Measurements from ENCODE around the gene KCNK2.

KCNK2 gene

GRCh38 chr1:215267495-215267894, 185.0 kb downstream of the KCNK2 start:
- Histone ChIP-seq H3K4me2 (ENCODE audit: low read length) (no peak overlapping the region), H3K9me3 (replicated peaks; ENCODE audit: low read length) (no peaks in the 10 kb centered on the region), H3K27me3 (ENCODE audit: control insufficient read depth, insufficient read depth, low read length) (no peaks in the 10 kb centered on the region), H3K9ac (ENCODE audit: low read depth, low read length) (no peak overlapping the region), H3K36me3 (ENCODE audit: insufficient read depth, low read length) (no peaks in the 10 kb centered on the region), H3K4me3 (ENCODE audit: low read length) (no peak overlapping the region), H3K4me1 (ENCODE audit: control insufficient read depth, insufficient read depth, low read length) (no peaks in the 10 kb centered on the region)

DNA sequence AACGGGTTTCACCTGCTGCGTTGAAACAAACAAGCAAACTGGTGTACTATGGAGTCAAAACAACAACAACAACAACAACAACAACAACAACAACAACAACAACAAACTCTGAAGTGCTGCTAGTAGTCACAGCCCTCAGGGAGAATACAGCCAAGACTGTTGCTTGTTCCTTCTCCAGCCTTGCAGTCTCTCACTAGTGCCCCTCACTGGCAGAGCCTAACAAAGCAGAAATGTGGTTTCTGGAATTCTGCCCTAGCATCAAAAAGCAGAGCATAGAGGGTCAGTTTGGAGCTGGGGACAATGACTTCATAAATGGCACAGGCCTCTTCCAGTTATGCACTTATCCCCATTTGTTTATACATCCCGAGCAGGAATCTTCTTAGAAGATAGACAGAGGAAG, 187.4 kb downstream of the KCNK2 start:
- no peak overlapping the region for H3K9ac ChIP-seq (ENCODE audit: low read depth, low read length)
- H3K9me3 ChIP-seq (replicated peaks; ENCODE audit: low read length): no peaks in the 10 kb centered on the region
- H3K4me2 ChIP-seq (ENCODE audit: low read length): no peak overlapping the region
- H3K27me3 ChIP-seq (ENCODE audit: control insufficient read depth, insufficient read depth, low read length): no peaks in the 10 kb centered on the region
- H3K4me3 ChIP-seq (ENCODE audit: low read length): no peak overlapping the region
- H3K36me3 ChIP-seq (ENCODE audit: insufficient read depth, low read length): no peaks in the 10 kb centered on the region
- H3K4me1 ChIP-seq (ENCODE audit: control insufficient read depth, insufficient read depth, low read length): peaks cover 17% of the 10 kb centered on the region

- peaks cover 33% of the 10 kb centered on the region for H3K4me1 ChIP-seq (ENCODE audit: control insufficient read depth, insufficient read depth, low read length)
- H3K9ac ChIP-seq (ENCODE audit: low read depth, low read length): no peak overlapping the region
- no peaks in the 10 kb centered on the region for H3K27me3 ChIP-seq (ENCODE audit: control insufficient read depth, insufficient read depth, low read length)
- H3K4me3 ChIP-seq (ENCODE audit: low read length): no peak overlapping the region
- no peaks in the 10 kb centered on the region for H3K9me3 ChIP-seq (replicated peaks; ENCODE audit: low read length)
- H3K4me2 ChIP-seq (ENCODE audit: low read length): peak overlapping the region; percentile 58
- no peaks in the 10 kb centered on the region for H3K36me3 ChIP-seq (ENCODE audit: insufficient read depth, low read length)
These were observed 191.4 kb downstream of the KCNK2 start for GRCh38 chr1:215273838-215274516.

DNA sequence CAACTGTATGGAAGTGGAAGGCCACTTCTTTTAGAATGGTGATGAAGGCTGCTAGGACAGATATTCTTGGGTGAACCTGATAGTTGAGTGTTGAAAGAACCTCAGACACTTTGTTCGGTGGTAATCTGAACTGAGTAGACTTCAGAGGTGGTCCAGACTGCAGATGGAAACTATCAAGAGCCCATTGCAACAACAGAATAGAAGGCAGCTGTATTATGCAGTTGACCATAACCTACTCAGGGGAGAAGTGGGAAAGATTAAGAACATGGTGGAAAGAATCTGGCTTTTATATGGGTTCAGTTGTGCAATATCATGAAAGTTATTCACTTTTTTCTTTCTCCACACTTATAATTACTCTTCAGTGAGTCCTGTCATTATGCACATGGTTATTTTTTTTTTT, 194.0 kb downstream of the KCNK2 start:
- no peak overlapping the region for H3K4me2 ChIP-seq (ENCODE audit: low read length)
- H3K4me1 ChIP-seq (ENCODE audit: control insufficient read depth, insufficient read depth, low read length): peaks cover 33% of the 10 kb centered on the region
- no peaks in the 10 kb centered on the region for H3K36me3 ChIP-seq (ENCODE audit: insufficient read depth, low read length)
- H3K4me3 ChIP-seq (ENCODE audit: low read length): no peak overlapping the region
- no peaks in the 10 kb centered on the region for H3K9me3 ChIP-seq (replicated peaks; ENCODE audit: low read length)
- H3K9ac ChIP-seq (ENCODE audit: low read depth, low read length): no peak overlapping the region
- no peaks in the 10 kb centered on the region for H3K27me3 ChIP-seq (ENCODE audit: control insufficient read depth, insufficient read depth, low read length)

- Histone ChIP-seq H3K4me2 (ENCODE audit: low read length) (no peak overlapping the region), H3K9me3 (replicated peaks; ENCODE audit: low read length) (no peaks in the 10 kb centered on the region), H3K36me3 (ENCODE audit: insufficient read depth, low read length) (no peaks in the 10 kb centered on the region), H3K27me3 (ENCODE audit: control insufficient read depth, insufficient read depth, low read length) (no peaks in the 10 kb centered on the region), H3K4me1 (ENCODE audit: control insufficient read depth, insufficient read depth, low read length) (peaks cover 38% of the 10 kb centered on the region), H3K9ac (ENCODE audit: low read depth, low read length) (no peak overlapping the region), H3K4me3 (ENCODE audit: low read length) (no peak overlapping the region)
These were observed 195.0 kb downstream of the KCNK2 start for GRCh38 chr1:215277532-215277931.

DNA sequence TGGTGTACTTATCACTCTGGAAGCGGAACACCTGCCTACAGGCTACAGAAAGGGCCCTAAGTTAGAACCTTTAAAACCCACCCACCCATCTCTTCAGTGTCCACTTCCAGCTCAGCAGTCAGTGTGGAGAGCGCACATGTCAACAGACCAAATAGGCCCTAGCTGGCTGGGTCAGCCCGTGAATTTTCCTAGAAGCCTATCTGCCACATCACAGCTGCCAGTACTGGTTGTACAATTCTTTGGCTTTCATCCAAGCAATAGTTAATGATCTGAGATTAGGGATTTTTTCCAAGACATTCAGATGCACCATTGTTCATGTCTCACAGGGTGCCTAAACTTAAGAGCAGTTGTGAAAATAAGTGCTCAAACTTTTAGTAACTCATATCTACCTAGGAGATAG, 197.1 kb downstream of the KCNK2 start:
- Histone ChIP-seq H3K36me3 (ENCODE audit: insufficient read depth, low read length) (no peaks in the 10 kb centered on the region), H3K4me2 (ENCODE audit: low read length) (no peak overlapping the region), H3K9ac (ENCODE audit: low read depth, low read length) (no peak overlapping the region), H3K4me3 (ENCODE audit: low read length) (no peak overlapping the region), H3K9me3 (replicated peaks; ENCODE audit: low read length) (no peaks in the 10 kb centered on the region), H3K27me3 (ENCODE audit: control insufficient read depth, insufficient read depth, low read length) (no peaks in the 10 kb centered on the region), H3K4me1 (ENCODE audit: control insufficient read depth, insufficient read depth, low read length) (peaks cover 22% of the 10 kb centered on the region)

GRCh38 chr1:215282557-215282956, 200.0 kb downstream of the KCNK2 start:
- H3K4me3 ChIP-seq (ENCODE audit: low read length): no peak overlapping the region
- H3K36me3 ChIP-seq (ENCODE audit: insufficient read depth, low read length): no peaks in the 10 kb centered on the region
- H3K4me2 ChIP-seq (ENCODE audit: low read length): peak overlapping the region; percentile 6
- no peaks in the 10 kb centered on the region for H3K9me3 ChIP-seq (replicated peaks; ENCODE audit: low read length)
- no peak overlapping the region for H3K9ac ChIP-seq (ENCODE audit: low read depth, low read length)
- no peaks in the 10 kb centered on the region for H3K27me3 ChIP-seq (ENCODE audit: control insufficient read depth, insufficient read depth, low read length)
- H3K4me1 ChIP-seq (ENCODE audit: control insufficient read depth, insufficient read depth, low read length): peaks cover 13% of the 10 kb centered on the region

DNA sequence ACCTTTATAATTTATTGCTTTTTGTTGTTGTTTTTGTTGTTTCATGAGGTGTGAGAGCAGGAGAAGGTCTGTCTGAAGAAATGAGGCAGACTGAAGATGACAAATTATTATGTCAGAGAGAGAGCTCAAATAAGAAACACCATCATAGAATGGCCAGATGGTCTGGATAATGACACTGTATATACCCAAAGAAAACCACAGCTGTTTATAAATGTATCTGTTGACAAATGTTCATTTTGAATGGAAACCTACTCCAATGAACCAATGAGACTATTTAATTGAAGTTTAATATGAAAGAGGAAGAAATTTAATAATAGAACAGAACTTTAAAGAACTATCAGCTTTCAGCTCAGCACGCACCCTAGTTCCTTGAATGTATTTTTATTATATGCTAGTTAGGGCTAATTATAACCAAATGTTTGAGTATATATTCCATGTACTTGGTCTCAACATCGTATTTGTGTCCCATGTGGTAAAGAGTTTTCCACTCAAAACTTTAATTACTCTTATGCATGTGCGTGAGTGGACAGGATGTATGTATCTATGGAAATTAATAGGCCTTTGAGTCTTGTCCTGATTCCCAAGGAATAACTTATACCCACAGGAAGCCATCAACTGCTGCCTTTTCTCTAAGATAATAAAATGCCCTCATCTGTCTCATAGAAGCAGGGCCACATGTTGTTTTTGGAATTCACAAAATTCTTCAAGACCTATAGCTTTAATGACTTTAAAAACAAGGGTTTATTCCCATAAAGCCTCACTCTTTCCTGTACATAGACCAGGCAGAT, 202.7 kb downstream of the KCNK2 start:
- H3K36me3 ChIP-seq (ENCODE audit: insufficient read depth, low read length): no peaks in the 10 kb centered on the region
- H3K9me3 ChIP-seq (replicated peaks; ENCODE audit: low read length): no peaks in the 10 kb centered on the region
- H3K27me3 ChIP-seq (ENCODE audit: control insufficient read depth, insufficient read depth, low read length): no peaks in the 10 kb centered on the region
- peaks cover 11% of the 10 kb centered on the region for H3K4me1 ChIP-seq (ENCODE audit: control insufficient read depth, insufficient read depth, low read length)
- H3K4me2 ChIP-seq (ENCODE audit: low read length): no peak overlapping the region
- no peak overlapping the region for H3K4me3 ChIP-seq (ENCODE audit: low read length)
- H3K9ac ChIP-seq (ENCODE audit: low read depth, low read length): no peak overlapping the region

Data from skeletal muscle satellite cell (primary cell).